Activated T-helper 1 cell treated with anti-CD3 and anti-CD28 coated beads, Interleukin-2, amount 50 U/mL, for 16 hours (primary cell): Measurements from ENCODE around the gene RNF40.
"Not testable (repeated sequence)": the region's sequence is repeated elsewhere in the genome, so short reads cannot be mapped to it uniquely, and the experiment has no call there.

Source experiments
- DNase-seq, 2 donors: peaks; one replicate each; pipeline ENCODE4 v3.0.0-alpha.2; 2020; ENCODE audit warnings: low read depth in 1 of 2, low spot score in 1 of 2

The RNF40 gene

GRCh38 chr16:30780549-30780948, 18.4 kb downstream of the RNF40 start:
- no peak for DNase-seq

- no peak for DNase-seq
Observed at GRCh38 chr16:30782486-30783279, 20.6 kb downstream of the RNF40 start.

- no peak for DNase-seq
Observed at GRCh38 chr16:30783280-30784109, 21.4 kb downstream of the RNF40 start.

GRCh38 chr16:30784215-30784614, 22.1 kb downstream of the RNF40 start:
- DNase-seq = no peak

- DNase-seq = no peak
Observed at GRCh38 chr16:30785126-30786106, 23.3 kb downstream of the RNF40 start.

GRCh38 chr16:30786115-30786935, 24.2 kb downstream of the RNF40 start:
- DNase-seq = no peak

GRCh38 chr16:30786936-30787612, 25.0 kb downstream of the RNF40 start, which contains the start of gene ZNF629:
TSS of gene ZNF629 (minus strand) at chr16:30787205. CDS start at chr16:30784482, 2,723 bp downstream.
- DNase-seq = no peak

- DNase-seq = no peak
Observed at GRCh38 chr16:30787613-30788378, 25.7 kb downstream of the RNF40 start.

- DNase-seq = no peak
Observed at GRCh38 chr16:30793508-30794069, 31.5 kb downstream of the RNF40 start.

- no peak for DNase-seq
Observed at GRCh38 chr16:30794634-30795033, 32.5 kb downstream of the RNF40 start.

GRCh38 chr16:30797670-30798309, 35.7 kb downstream of the RNF40 start:
- DNase-seq = no peak

GRCh38 chr16:30802936-30803335, 40.8 kb downstream of the RNF40 start:
- no peak for DNase-seq

- DNase-seq = no peak
Observed at GRCh38 chr16:30805056-30805369, 42.9 kb downstream of the RNF40 start.

GRCh38 chr16:30805370-30806169, 43.4 kb downstream of the RNF40 start:
- peak; percentile 27 to 49 for DNase-seq

- no peak for DNase-seq
Observed at GRCh38 chr16:30808146-30808545, 46.0 kb downstream of the RNF40 start.

- not testable (repeated sequence) for DNase-seq
Observed at GRCh38 chr16:30808890-30809426, 46.8 kb downstream of the RNF40 start.

- not testable (repeated sequence) for DNase-seq
Observed at GRCh38 chr16:30809675-30810074, 47.6 kb downstream of the RNF40 start.
